Neural cell (in vitro differentiated cells): Measurements from ENCODE around the gene SH3RF2. TPM values are rescaled to one million over a fixed set of nuclear protein-coding genes. Genes with fewer than 3 reads are reported as not detected.

Source experiments
- H2AFZ ChIP-seq: fragments of 200-600, 300-800 bp; sonication (generic), shearing (Covaris generic); 2 replicates; pipeline ENCODE4 v1.6.0; 2014; ENCODE audit warnings: low read depth, mild to moderate bottlenecking, antibody characterized with exemption, low read length, moderate library complexity
- H3F3A ChIP-seq: fragments of 200-600 bp; shearing (Covaris generic); 2 replicates; pipeline ENCODE4 v1.6.1; 2016; ENCODE audit warnings: mild to moderate bottlenecking, moderate library complexity, mixed read lengths, antibody characterized with exemption, low read length; ENCODE audit not compliant: insufficient read depth, poor library complexity, severe bottlenecking
- H3K27ac ChIP-seq: fragments of 200-600, 300-800 bp; sonication (generic), shearing (Covaris generic); 2 replicates; pipeline ENCODE4 v1.5.1; 2014; ENCODE audit warnings: mild to moderate bottlenecking, low read length, moderate library complexity
- H3K27me3 ChIP-seq: fragments of 300-800, 200-600 bp; sonication (generic), shearing (Covaris generic); 2 replicates; pipeline ENCODE4 v1.6.0; 2014; ENCODE audit warnings: mild to moderate bottlenecking, low read depth, low read length, moderate library complexity; ENCODE audit not compliant: insufficient read depth
- H3K36me3 ChIP-seq: fragments of 300-800, 200-600 bp; sonication (generic), shearing (Covaris generic); 2 replicates; pipeline ENCODE4 v1.5.1; 2014; ENCODE audit warnings: mild to moderate bottlenecking, antibody characterized with exemption, low read length, moderate library complexity; ENCODE audit not compliant: insufficient read depth
- H3K4me2 ChIP-seq: fragments of 300-800, 200-600 bp; sonication (generic), shearing (Covaris generic); 2 replicates; pipeline ENCODE4 v1.6.0; 2014; ENCODE audit warnings: mild to moderate bottlenecking, low read length
- H3K4me3 ChIP-seq: fragments of 300-800, 200-600 bp; sonication (generic), shearing (Covaris generic); 2 replicates; pipeline ENCODE4 v1.5.1; 2014; ENCODE audit warnings: mild to moderate bottlenecking, low read length, moderate library complexity
- H3K79me2 ChIP-seq: fragments of 200-600 bp; shearing (Covaris generic); replicated peaks from 2 replicates; pipeline ENCODE4 v1.6.0; 2014; ENCODE audit warnings: mild to moderate bottlenecking, low read length, moderate library complexity; ENCODE audit not compliant: insufficient read depth
- H3K9ac ChIP-seq: fragments of 300-800, 200-600 bp; sonication (generic), shearing (Covaris generic); 2 replicates; pipeline ENCODE4 v1.6.1; 2016; ENCODE audit warnings: mild to moderate bottlenecking, low read length, mixed read lengths
- H3K9me2 ChIP-seq: fragments of 200-600 bp; shearing (Covaris generic); 2 replicates; pipeline ENCODE4 v1.6.1; 2016; ENCODE audit warnings: mild to moderate bottlenecking, low read length, mixed read lengths; ENCODE audit not compliant: insufficient read depth
- H3K9me3 ChIP-seq: fragments of 200-600, 300-800 bp; sonication (generic), shearing (Covaris generic); 2 replicates; pipeline ENCODE4 v1.6.1; 2016; ENCODE audit warnings: mild to moderate bottlenecking, mixed run types, low read length, moderate library complexity, mixed read lengths
- H4K20me1 ChIP-seq: fragments of 200-600 bp; shearing (Covaris generic); 2 replicates; pipeline ENCODE4 v1.6.1; 2016; ENCODE audit warnings: mild to moderate bottlenecking, mixed run types; ENCODE audit not compliant: insufficient read depth
- EP300 ChIP-seq: fragments of 450-650 bp; conservative IDR thresholded peaks from 2 replicates; pipeline ENCODE4 v1.6.1; 2014; ENCODE audit warnings: antibody characterized with exemption, mild to moderate bottlenecking, moderate library complexity; ENCODE audit not compliant: poor library complexity, severe bottlenecking
- EZH2 ChIP-seq: fragments of 200-600, 300-800 bp; shearing (Covaris generic), sonication (generic); IDR thresholded peaks from 2 replicates; pipeline ENCODE4 v1.6.1; 2014; ENCODE audit warnings: antibody characterized with exemption, low read length, borderline replicate concordance, mild to moderate bottlenecking; ENCODE audit not compliant: insufficient read depth, poor library complexity, severe bottlenecking
- MXI1 ChIP-seq: fragments of 450-650 bp; conservative IDR thresholded peaks from 2 replicates; pipeline ENCODE4 v1.6.1; 2014; ENCODE audit warnings: antibody characterized with exemption, mild to moderate bottlenecking; ENCODE audit not compliant: poor library complexity, severe bottlenecking
- POLR2AphosphoS5 ChIP-seq: IDR thresholded peaks from 2 replicates; pipeline ENCODE4 v1.6.1; 2012
- RAD21 ChIP-seq: fragments of 450-650 bp; conservative IDR thresholded peaks from 2 replicates; pipeline ENCODE4 v1.6.1; 2014; ENCODE audit warnings: antibody characterized with exemption, mild to moderate bottlenecking, moderate library complexity
- SMC3 ChIP-seq: fragments of 450-650 bp; conservative IDR thresholded peaks from 2 replicates; pipeline ENCODE4 v1.6.1; 2014; ENCODE audit warnings: antibody characterized with exemption, mild to moderate bottlenecking, moderate library complexity; ENCODE audit not compliant: poor library complexity
- TAF1 ChIP-seq: IDR thresholded peaks from 2 replicates; pipeline ENCODE4 v1.6.1; 2012; ENCODE audit warnings: low read depth
- polyA plus RNA-seq: library from polyadenylated mRNA; depleted of rRNA; stranded (reverse); fragments of >200 nt; gene quantifications from 2 replicates; pipeline ENCODE4 v1.2.3, GENCODE V29; 2014
- TF ChIP-seq, protein P1 (sequence below): IDR thresholded peaks from 2 replicates; pipeline ENCODE4 v1.6.1; 2012; ENCODE audit warnings: borderline replicate concordance
- TF ChIP-seq, protein P2 (sequence below): fragments of 450-650 bp; IDR thresholded peaks from 2 replicates; pipeline ENCODE4 v1.5.1; 2014; ENCODE audit warnings: antibody characterized with exemption, mild to moderate bottlenecking, moderate library complexity; ENCODE audit not compliant: poor library complexity, severe bottlenecking

Gene SH3RF2
- polyA plus RNA-seq, 1 donor from 2014 or later: not detected

DNA sequence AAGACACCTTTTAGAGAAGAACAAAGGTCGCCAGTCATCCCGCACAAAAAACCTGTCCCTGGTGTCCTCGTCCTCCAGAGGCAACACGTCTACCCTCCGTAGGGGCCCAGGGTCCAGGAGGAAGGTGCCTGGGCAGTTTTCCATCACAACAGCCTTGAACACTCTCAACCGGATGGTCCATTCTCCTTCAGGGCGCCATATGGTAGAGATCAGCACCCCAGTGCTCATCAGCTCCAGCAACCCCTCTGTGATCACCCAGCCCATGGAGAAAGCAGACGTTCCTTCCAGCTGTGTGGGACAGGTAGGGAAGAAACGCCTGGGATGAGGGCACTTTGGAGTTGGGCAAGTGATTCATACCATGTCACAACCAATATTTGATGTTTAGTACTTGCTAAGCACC, 77.4 kb downstream of the SH3RF2 start:
- Histone ChIP-seq H3K79me2 (no peaks in the 10 kb centered on the region), H4K20me1 (no peaks in the 10 kb centered on the region), H3K36me3 (no peaks in the 10 kb centered on the region), H3K4me3 (no peak overlapping the region), H3K9me3 (peaks cover 5% of the 10 kb centered on the region), H3K4me2 (no peak overlapping the region), H3K27me3 (no peaks in the 10 kb centered on the region), H2AFZ (no peak overlapping the region), H3K9ac (no peak overlapping the region), H3K9me2 (no peaks in the 10 kb centered on the region), H3K27ac (no peak overlapping the region), H3F3A (no peaks in the 10 kb centered on the region)
- no peak for TF ChIP-seq EZH2
- TF ChIP-seq EP300: no peak
- TF ChIP-seq, protein P1, sequence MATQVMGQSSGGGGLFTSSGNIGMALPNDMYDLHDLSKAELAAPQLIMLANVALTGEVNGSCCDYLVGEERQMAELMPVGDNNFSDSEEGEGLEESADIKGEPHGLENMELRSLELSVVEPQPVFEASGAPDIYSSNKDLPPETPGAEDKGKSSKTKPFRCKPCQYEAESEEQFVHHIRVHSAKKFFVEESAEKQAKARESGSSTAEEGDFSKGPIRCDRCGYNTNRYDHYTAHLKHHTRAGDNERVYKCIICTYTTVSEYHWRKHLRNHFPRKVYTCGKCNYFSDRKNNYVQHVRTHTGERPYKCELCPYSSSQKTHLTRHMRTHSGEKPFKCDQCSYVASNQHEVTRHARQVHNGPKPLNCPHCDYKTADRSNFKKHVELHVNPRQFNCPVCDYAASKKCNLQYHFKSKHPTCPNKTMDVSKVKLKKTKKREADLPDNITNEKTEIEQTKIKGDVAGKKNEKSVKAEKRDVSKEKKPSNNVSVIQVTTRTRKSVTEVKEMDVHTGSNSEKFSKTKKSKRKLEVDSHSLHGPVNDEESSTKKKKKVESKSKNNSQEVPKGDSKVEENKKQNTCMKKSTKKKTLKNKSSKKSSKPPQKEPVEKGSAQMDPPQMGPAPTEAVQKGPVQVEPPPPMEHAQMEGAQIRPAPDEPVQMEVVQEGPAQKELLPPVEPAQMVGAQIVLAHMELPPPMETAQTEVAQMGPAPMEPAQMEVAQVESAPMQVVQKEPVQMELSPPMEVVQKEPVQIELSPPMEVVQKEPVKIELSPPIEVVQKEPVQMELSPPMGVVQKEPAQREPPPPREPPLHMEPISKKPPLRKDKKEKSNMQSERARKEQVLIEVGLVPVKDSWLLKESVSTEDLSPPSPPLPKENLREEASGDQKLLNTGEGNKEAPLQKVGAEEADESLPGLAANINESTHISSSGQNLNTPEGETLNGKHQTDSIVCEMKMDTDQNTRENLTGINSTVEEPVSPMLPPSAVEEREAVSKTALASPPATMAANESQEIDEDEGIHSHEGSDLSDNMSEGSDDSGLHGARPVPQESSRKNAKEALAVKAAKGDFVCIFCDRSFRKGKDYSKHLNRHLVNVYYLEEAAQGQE: no peak
- no peak for TF ChIP-seq TAF1
- no peak for TF ChIP-seq SMC3
- no peak for TF ChIP-seq RAD21
- no peak for TF ChIP-seq POLR2AphosphoS5
- TF ChIP-seq, protein P2, sequence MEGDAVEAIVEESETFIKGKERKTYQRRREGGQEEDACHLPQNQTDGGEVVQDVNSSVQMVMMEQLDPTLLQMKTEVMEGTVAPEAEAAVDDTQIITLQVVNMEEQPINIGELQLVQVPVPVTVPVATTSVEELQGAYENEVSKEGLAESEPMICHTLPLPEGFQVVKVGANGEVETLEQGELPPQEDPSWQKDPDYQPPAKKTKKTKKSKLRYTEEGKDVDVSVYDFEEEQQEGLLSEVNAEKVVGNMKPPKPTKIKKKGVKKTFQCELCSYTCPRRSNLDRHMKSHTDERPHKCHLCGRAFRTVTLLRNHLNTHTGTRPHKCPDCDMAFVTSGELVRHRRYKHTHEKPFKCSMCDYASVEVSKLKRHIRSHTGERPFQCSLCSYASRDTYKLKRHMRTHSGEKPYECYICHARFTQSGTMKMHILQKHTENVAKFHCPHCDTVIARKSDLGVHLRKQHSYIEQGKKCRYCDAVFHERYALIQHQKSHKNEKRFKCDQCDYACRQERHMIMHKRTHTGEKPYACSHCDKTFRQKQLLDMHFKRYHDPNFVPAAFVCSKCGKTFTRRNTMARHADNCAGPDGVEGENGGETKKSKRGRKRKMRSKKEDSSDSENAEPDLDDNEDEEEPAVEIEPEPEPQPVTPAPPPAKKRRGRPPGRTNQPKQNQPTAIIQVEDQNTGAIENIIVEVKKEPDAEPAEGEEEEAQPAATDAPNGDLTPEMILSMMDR: no peak
- no peak for TF ChIP-seq MXI1

DNA sequence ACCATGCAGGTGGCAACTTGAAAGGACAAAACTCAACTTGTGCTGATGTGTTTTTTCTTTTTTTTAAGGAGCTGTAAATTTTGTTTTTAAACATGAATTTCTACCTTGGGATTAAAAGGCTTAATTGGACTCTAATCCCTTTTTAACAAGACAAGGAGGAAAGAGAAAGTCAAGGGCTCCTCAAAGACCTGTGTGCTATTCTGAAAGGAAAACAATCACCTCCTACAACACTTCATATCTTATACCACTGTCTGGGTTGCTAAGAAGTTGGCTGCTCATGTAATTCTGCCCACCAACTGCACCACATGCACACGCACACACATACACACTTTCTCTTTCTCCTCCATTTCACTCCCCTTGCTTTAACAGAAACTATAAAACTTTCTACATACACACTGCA, 78.6 kb downstream of the SH3RF2 start:
- H3K79me2 ChIP-seq: no peaks in the 10 kb centered on the region
- H3K27ac ChIP-seq: no peak overlapping the region
- no peaks in the 10 kb centered on the region for H3K9me3 ChIP-seq
- no peaks in the 10 kb centered on the region for H3K27me3 ChIP-seq
- H3K9ac ChIP-seq: no peak overlapping the region
- H3K4me3 ChIP-seq: no peak overlapping the region
- no peak overlapping the region for H3K4me2 ChIP-seq
- H3K9me2 ChIP-seq: no peaks in the 10 kb centered on the region
- TF ChIP-seq EP300: no peak
- no peak for TF ChIP-seq RAD21
- TF ChIP-seq EZH2: no peak
- no peak for TF ChIP-seq TAF1
- TF ChIP-seq MXI1: no peak
- TF ChIP-seq, protein P1: no peak
- TF ChIP-seq, protein P2: no peak
- no peak for TF ChIP-seq POLR2AphosphoS5
- TF ChIP-seq SMC3: no peak
- no peaks in the 10 kb centered on the region for H3K36me3 ChIP-seq
- H2AFZ ChIP-seq: no peak overlapping the region
- no peaks in the 10 kb centered on the region for H3F3A ChIP-seq
- H4K20me1 ChIP-seq: no peaks in the 10 kb centered on the region
